Stomach (tissue), 9 donors: ENCODE measurements around the gene GNG7. TPM values are rescaled to one million over a fixed set of nuclear protein-coding genes. Genes with fewer than 3 reads are reported as not detected.

Source experiments
- DNase-seq, 2 donors: peaks; one replicate each; pipeline versions ENCODE4 v3.0.0 to v3.0.0-alpha.2; 2013 to 2019
- H3K27ac ChIP-seq, 5 donors: fragments of 200-600 bp in 4 of 5; sonication (generic) in 4 of 5; one replicate each; pipeline ENCODE4 v1.5.1; 2013 to 2019; ENCODE audit warnings: mild to moderate bottlenecking in 1 of 5, moderate library complexity in 1 of 5
- H3K27me3 ChIP-seq, 3 donors: fragments of 200-600 bp; sonication (generic); one replicate each; pipeline ENCODE4 v1.5.1; 2017 to 2019; ENCODE audit warnings: mixed run types in 1 of 3
- H3K36me3 ChIP-seq, 4 donors: fragments of 200-600 bp; sonication (generic); 1 replicate in 3 of 4; 2 replicates in 1 of 4; pipeline ENCODE4 v1.5.1; 2016 to 2019
- H3K4me1 ChIP-seq, 4 donors: fragments of 200-600 bp; sonication (generic); one replicate each; pipeline ENCODE4 v1.5.1; 2016 to 2019
- H3K4me3 ChIP-seq, 4 donors: fragments of 200-600 bp; sonication (generic) in 3 of 4; one replicate each; pipeline ENCODE4 v1.5.1; 2016 to 2019; ENCODE audit warnings: mild to moderate bottlenecking in 1 of 4
- H3K9me3 ChIP-seq, 4 donors: fragments of 200-600 bp; sonication (generic); one replicate each; pipeline ENCODE4 v1.5.1; 2016 to 2019
- CTCF ChIP-seq, 7 experiments: fragments of 450-650 bp in 4 of 7; fragments of 200-600 bp in 3 of 7; sonication (generic) in 3 of 7; IDR thresholded peaks; one replicate each; pipeline ENCODE4 v1.5.1; 2016 to 2019; ENCODE audit warnings: antibody characterized with exemption in 7 of 7, control low read depth in 2 of 7, mild to moderate bottlenecking in 1 of 7
- EP300 ChIP-seq: sonication (generic); formaldehyde crosslinking; IDR thresholded peaks from one replicate; pipeline ENCODE4 v1.6.1; 2017; ENCODE audit warnings: antibody characterized with exemption
- POLR2A ChIP-seq, 4 donors: fragments of 450-650 bp; IDR thresholded peaks; one replicate each; pipeline ENCODE4 v1.6.1; 2016; ENCODE audit warnings: antibody characterized with exemption in 4 of 4, control low read depth in 2 of 4, mild to moderate bottlenecking in 1 of 4, moderate library complexity in 1 of 4
- POLR2AphosphoS5 ChIP-seq, 3 donors: sonication (generic); formaldehyde crosslinking; IDR thresholded peaks; one replicate each; pipeline ENCODE4 v1.6.1; 2016; ENCODE audit warnings: antibody characterized with exemption in 3 of 3
- WGBS, 5 donors: extraction: QIAGEN DNeasy Blood & Tissue Kit in 3 of 5; methylation state at CpG; one replicate each; pipeline versions ENCODE4 v1.1.5 to v1.1.7; 2013 to 2018; 5-methylcytosine and 5-hydroxymethylcytosine counted together
- intact Hi-C: fragments of 100-400 bp; cut with DNase I; formaldehyde crosslinking; loops from one replicate; pipeline ENCODE4 v1.15.1; 2023; ENCODE audit warnings: low total_unique reads
- polyA plus RNA-seq, 3 donors: library from polyadenylated mRNA; stranded (reverse); fragments of 200-250 nt; gene quantifications; one replicate each; pipeline ENCODE4 v1.2.3, GENCODE V29; 2013
- total RNA-seq, 5 donors: library from RNA; depleted of rRNA; stranded (reverse); fragments of >200 nt; gene quantifications; one replicate each; pipeline versions ENCODE4 v1.1.0 to v1.2.3, GENCODE V29; 2014 to 2016
- donor health status: healthy with polysubstance abuse.
- donor health status: Bipolar disorder and iron deficiency.
- donor health status: healthy.

The GNG7 gene
- total and polyA plus RNA-seq, 8 donors = 0.58 to 15.1 (median 4.3) TPM

- H3K4me1 ChIP-seq = peaks cover 24 to 67% (median 53%) of the 10 kb centered on the region in 4 donors
- WGBS, 5 donors = 94 to 98% (median 95%) methylated on average over 8 of the region's 8 CpGs
- H3K27me3 ChIP-seq = no peaks in the 10 kb centered on the region
- no peak for DNase-seq
- H3K4me3 ChIP-seq = no peak overlapping the region
- intact Hi-C loops = no loop called here
- TF ChIP-seq POLR2AphosphoS5 (IDR thresholded peaks at IDR 0.05) = no peak
- TF ChIP-seq EP300 = no peak
- no peak for TF ChIP-seq POLR2A (IDR thresholded peaks at IDR 0.05)
- no peak for TF ChIP-seq CTCF (IDR thresholded peaks at IDR 0.05)
- H3K9me3 ChIP-seq = peaks cover 0 to 13% (median 5%) of the 10 kb centered on the region in 4 donors
- H3K36me3 ChIP-seq = no peaks in the 10 kb centered on the region
- peak overlapping the region in 4 of 5 donors; percentile 76 to 90 (median 80) for H3K27ac ChIP-seq
These were observed 73.9 kb downstream of the GNG7 start for GRCh38 chr19:2628597-2628996.

- WGBS, 5 donors = 62 to 73% (median 63%) methylated on average over 7 of the region's 7 CpGs
- Histone ChIP-seq H3K4me3 (no peak overlapping the region), H3K36me3 (no peaks in the 10 kb centered on the region), H3K27ac (peak overlapping the region; percentile 72 to 90 (median 82)), H3K4me1 (peaks cover 24 to 63% (median 47%) of the 10 kb centered on the region in 4 donors), H3K27me3 (no peaks in the 10 kb centered on the region), H3K9me3 (peaks cover 0 to 13% (median 5%) of the 10 kb centered on the region in 4 donors)
- TF ChIP-seq EP300 (no peak), POLR2AphosphoS5 (IDR thresholded peaks at IDR 0.05) (no peak), POLR2A (IDR thresholded peaks at IDR 0.05) (no peak), CTCF (IDR thresholded peaks at IDR 0.05) (no peak)
- intact Hi-C loops = no loop called here
- no peak for DNase-seq
These were observed 74.6 kb downstream of the GNG7 start for GRCh38 chr19:2627855-2628254.

GRCh38 chr19:2627319-2627829 is 75.1 kb downstream of the GNG7 start:
- H3K4me3 ChIP-seq = no peak overlapping the region
- no peak for TF ChIP-seq POLR2A (IDR thresholded peaks at IDR 0.05)
- peak; percentile 71 for TF ChIP-seq EP300
- peak; percentile 63 to 95 (median 90) for TF ChIP-seq POLR2AphosphoS5 (IDR thresholded peaks at IDR 0.05)
- no peak for TF ChIP-seq CTCF (IDR thresholded peaks at IDR 0.05)
- H3K27ac ChIP-seq = peak overlapping the region; percentile 72 to 90 (median 82)
- no peaks in the 10 kb centered on the region for H3K27me3 ChIP-seq
- H3K4me1 ChIP-seq = peaks cover 24 to 65% (median 47%) of the 10 kb centered on the region in 4 donors
- DNase-seq = peak; percentile 45 to 87
- 17 to 34% (median 30%) methylated on average over 10 to 17 of the region's 17 CpGs for WGBS, 5 donors
- intact Hi-C loops = no loop called here
- H3K36me3 ChIP-seq = no peaks in the 10 kb centered on the region
- H3K9me3 ChIP-seq = peaks cover 0 to 13% (median 5%) of the 10 kb centered on the region in 4 donors

- Histone ChIP-seq H3K4me3 (no peak overlapping the region), H3K4me1 (peaks cover 31 to 81% (median 60%) of the 10 kb centered on the region in 4 donors), H3K9me3 (peaks cover 0 to 3% (median 1%) of the 10 kb centered on the region in 4 donors), H3K36me3 (no peaks in the 10 kb centered on the region), H3K27ac (peak overlapping the region in 4 of 5 donors; percentile 49 to 87 (median 73)), H3K27me3 (no peaks in the 10 kb centered on the region)
- DNase-seq = peak; percentile 55 to 60
- WGBS, 5 donors = 50 to 62% (median 62%) methylated on average over 8 to 9 of the region's 9 CpGs
- TF ChIP-seq EP300 = no peak
- no peak for TF ChIP-seq POLR2A (IDR thresholded peaks at IDR 0.05)
- no peak for TF ChIP-seq CTCF (IDR thresholded peaks at IDR 0.05)
- no peak for TF ChIP-seq POLR2AphosphoS5 (IDR thresholded peaks at IDR 0.05)
- intact Hi-C loops = no loop called here
These were observed 77.1 kb downstream of the GNG7 start for GRCh38 chr19:2625434-2625833.
